ENCODE measurements around the gene SP100.

SP100 gene

GRCh38 chr2:230537531-230537976 lies 121.6 kb downstream of the SP100 start:
- peak in 1 of 3 experiments; percentile 10 for DNase-seq (ENCODE audit: low read depth in 2 of 3, low spot score in 2 of 3)

- DNase-seq (ENCODE audit: low read depth in 2 of 3, low spot score in 2 of 3) = no peak
Observed at GRCh38 chr2:230540332-230540731, 124.3 kb downstream of the SP100 start.

DNA sequence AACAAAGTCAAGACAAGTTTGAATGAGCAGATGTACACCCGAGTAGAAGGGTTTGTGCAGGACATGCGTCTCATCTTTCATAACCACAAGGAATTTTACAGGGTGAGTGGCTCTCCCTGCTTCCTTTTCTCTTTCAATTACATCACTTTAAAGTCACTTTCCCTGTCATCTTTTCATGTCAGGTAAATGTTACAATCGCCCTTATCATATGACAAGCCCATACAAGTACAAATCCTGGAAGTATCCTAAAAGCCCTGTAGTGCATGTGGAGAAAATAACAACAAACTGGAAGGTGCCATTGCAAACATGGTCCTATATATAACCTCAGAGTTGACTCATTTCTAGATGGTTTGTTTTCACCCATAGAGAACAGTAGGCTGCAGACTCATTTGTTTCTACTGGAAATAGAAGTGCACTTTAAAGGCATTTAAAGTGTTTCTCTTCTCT lies 126.0 kb downstream of the SP100 start:
- DNase-seq (ENCODE audit: low read depth in 2 of 3, low spot score in 2 of 3) = no peak

DNA sequence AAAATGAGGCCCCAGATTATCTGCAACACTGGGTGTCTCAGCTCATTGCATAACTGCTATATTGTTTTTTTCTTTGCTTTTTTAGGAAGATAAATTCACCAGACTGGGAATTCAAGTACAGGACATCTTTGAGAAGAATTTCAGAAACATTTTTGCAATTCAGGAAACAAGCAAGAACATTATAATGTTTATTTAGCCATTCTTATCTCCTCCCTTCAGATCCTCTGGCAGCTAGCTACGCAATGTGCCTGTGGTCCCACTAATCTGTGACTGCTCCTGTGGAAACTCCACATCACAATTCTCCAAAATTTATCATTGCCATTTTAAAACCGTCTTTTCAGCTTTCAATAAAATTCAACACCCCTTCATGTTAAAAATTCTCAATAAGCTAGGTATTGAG lies 126.8 kb downstream of the SP100 start:
- no peak for DNase-seq (ENCODE audit: low read depth in 2 of 3, low spot score in 2 of 3)

- DNase-seq (ENCODE audit: low read depth in 2 of 3, low spot score in 2 of 3) = no peak
Observed at GRCh38 chr2:230552181-230552580, 136.2 kb downstream of the SP100 start.

GRCh38 chr2:230557065-230557464 lies 141.1 kb downstream of the SP100 start:
- DNase-seq (ENCODE audit: low read depth in 2 of 3, low spot score in 2 of 3) = no peak

GRCh38 chr2:230564805-230565779 lies 149.1 kb downstream of the SP100 start:
- DNase-seq (ENCODE audit: low read depth in 2 of 3, low spot score in 2 of 3) = no peak

- no peak for DNase-seq (ENCODE audit: low read depth in 2 of 3, low spot score in 2 of 3)
Observed at GRCh38 chr2:230569298-230569697, 153.3 kb downstream of the SP100 start.

DNA sequence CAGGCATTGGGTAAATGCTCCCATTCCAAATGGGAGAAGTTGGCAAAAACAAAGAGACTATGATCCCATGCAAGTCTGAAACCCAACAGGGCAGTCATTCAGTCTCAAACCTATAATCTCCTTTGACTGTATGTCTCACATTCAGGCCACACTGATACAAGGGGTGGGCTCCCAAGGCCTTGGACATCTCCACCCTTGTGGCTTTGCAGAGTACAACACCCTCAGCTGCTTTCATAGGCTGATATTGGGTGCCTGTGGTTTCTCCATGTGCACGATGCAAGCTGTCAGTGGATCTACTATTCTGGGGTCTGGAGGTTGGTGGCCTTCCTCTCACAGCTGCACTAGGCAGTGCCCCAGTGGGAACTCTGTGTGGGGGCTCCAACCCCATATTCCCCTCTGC lies 155.0 kb downstream of the SP100 start:
- DNase-seq (ENCODE audit: low read depth in 2 of 3, low spot score in 2 of 3) = no peak

GRCh38 chr2:230575642-230576324 lies 159.8 kb downstream of the SP100 start:
- DNase-seq (ENCODE audit: low read depth in 2 of 3, low spot score in 2 of 3) = peak in 1 of 3 experiments; percentile 22

GRCh38 chr2:230577114-230577513 lies 161.1 kb downstream of the SP100 start:
- no peak for DNase-seq (ENCODE audit: low read depth in 2 of 3, low spot score in 2 of 3)

DNA sequence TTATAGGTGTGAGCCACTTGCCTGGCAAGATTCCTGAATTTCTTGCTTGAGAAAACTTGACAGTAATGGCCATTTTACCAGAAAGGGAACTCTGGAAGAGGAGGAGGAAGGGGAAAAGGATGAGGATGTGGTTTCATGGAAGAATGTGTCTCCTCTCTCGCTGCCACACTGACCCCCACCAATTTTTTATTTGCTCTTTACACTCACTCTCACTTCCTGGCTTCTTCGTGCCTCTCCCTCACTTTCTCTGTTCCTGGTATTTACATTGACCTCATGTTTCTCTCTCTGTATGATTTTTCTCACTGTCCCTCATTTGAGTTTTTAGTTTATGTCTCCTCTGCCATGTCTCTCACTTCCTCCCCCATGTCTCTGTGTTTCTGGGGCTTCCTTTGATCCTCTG lies 162.1 kb downstream of the SP100 start:
- DNase-seq (ENCODE audit: low read depth in 2 of 3, low spot score in 2 of 3) = no peak

- DNase-seq (ENCODE audit: low read depth in 2 of 3, low spot score in 2 of 3) = no peak
Observed at GRCh38 chr2:230582851-230583283, 166.9 kb downstream of the SP100 start.

DNA sequence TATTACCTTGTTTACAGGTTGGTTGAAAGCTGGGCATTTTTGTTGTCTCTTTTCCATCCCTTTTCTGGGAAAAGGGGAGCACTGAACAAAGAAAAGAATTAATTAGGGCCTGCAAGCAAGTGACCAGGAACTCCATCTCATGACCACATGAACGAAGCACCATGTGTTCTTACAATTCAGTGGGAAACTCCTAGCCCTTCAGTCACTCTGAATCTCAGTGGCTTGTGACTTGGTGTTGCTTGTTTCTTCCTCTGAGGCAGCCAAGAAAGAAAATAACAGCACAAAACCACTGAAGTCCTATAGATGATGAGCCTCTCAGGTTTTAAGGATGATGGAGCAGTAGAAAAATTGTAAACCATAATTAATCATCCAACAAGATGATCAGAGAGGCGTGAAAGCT lies 167.6 kb downstream of the SP100 start:
- DNase-seq (ENCODE audit: low read depth in 2 of 3, low spot score in 2 of 3) = no peak

GRCh38 chr2:230586328-230586982 lies 170.5 kb downstream of the SP100 start:
- DNase-seq (ENCODE audit: low read depth in 2 of 3, low spot score in 2 of 3) = no peak

GRCh38 chr2:230589025-230589424 lies 173.0 kb downstream of the SP100 start:
- no peak for DNase-seq (ENCODE audit: low read depth in 2 of 3, low spot score in 2 of 3)

DNA sequence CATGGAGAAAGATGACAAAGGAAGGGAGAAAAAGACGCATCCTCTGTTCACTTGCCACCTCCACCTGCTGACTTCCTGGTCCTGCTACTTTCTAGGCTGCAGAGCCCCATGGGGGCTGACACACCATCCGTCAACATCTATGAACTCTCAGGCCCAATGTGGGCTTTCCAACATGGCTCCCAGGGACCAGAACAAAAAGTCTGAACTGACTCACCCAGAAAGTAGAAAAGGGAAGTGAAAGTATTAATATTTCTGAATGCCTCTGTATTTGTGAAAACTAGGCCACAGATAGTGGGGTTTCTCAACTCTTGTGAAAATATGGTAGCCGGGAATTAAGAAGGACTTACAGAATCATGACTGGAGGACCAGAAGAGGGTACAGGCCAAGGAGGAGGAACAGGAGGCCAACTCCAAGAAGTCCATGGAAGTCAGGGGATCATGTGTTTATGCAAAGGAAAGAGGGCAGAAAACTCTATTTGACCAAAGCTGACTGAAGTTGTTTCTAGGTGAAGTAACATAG lies 173.6 kb downstream of the SP100 start:
- no peak for DNase-seq (ENCODE audit: low read depth in 2 of 3, low spot score in 2 of 3)

- DNase-seq (ENCODE audit: low read depth in 2 of 3, low spot score in 2 of 3) = no peak
Observed at GRCh38 chr2:230590333-230590732, 174.3 kb downstream of the SP100 start.

GRCh38 chr2:230591850-230592249 lies 175.8 kb downstream of the SP100 start:
- no peak for DNase-seq (ENCODE audit: low read depth in 2 of 3, low spot score in 2 of 3)

DNA sequence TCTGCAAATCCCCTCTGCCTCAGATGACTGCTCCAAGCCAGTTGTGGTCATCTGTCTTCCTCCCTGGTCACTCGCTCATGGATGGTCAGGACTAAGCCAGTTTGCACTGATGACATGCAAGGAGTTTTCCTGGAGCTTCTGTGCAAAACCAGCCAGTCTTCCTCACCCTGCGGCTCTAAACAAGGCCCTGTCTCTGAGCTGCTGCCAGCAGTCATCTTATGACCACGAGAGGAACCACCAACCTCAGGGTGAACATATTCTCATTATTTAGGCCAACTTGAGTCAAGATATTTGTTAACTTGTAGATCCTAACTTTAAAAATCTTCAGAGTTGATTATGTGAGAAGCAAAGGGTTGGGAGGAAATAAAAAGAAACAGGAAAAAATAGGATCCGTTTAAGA lies 176.8 kb downstream of the SP100 start:
- no peak for DNase-seq (ENCODE audit: low read depth in 2 of 3, low spot score in 2 of 3)

Measured in activated CD8-positive, alpha-beta memory T cell treated with anti-CD3 and anti-CD28 coated beads for 48 hours (primary cell).